Neural cell (in vitro differentiated cells): Measurements from ENCODE around the gene MEX3A.

Source experiments
- CTCF ChIP-seq: fragments of 450-650 bp; IDR thresholded peaks from 2 replicates; pipeline ENCODE4 v1.5.1; 2014; ENCODE audit warnings: antibody characterized with exemption, mild to moderate bottlenecking, moderate library complexity; ENCODE audit not compliant: poor library complexity, severe bottlenecking
- POLR2AphosphoS5 ChIP-seq: IDR thresholded peaks from 2 replicates; pipeline ENCODE4 v1.6.1; 2012
- REST ChIP-seq: IDR thresholded peaks from 2 replicates; pipeline ENCODE4 v1.6.1; 2012; ENCODE audit warnings: borderline replicate concordance

- TF ChIP-seq POLR2AphosphoS5: no peak
- no peak for TF ChIP-seq CTCF
- no peak for TF ChIP-seq REST
These were observed 33.5 kb upstream of the MEX3A start for GRCh38 chr1:156115514-156116374.
